AG09309 (cell line): ENCODE results near the gene GFOD1.

ENCODE experiments used
- DNase-seq: peaks from one replicate; pipeline ENCODE4 v3.0.0-alpha.2; 2010; ENCODE audit warnings: low read depth
- H3K4me3 ChIP-seq: 2 replicates; pipeline ENCODE4 v1.5.1; 2011; ENCODE audit warnings: mild to moderate bottlenecking, low read depth, low read length, moderate library complexity; ENCODE audit not compliant: control insufficient read depth
- TF ChIP-seq, protein P1 (sequence below): IDR thresholded peaks from 2 replicates; pipeline ENCODE4 v1.5.1; 2011; ENCODE audit warnings: mild to moderate bottlenecking, low read depth, low read length, inconsistent platforms; ENCODE audit not compliant: insufficient read depth, control insufficient read depth; ENCODE audit errors: missing control alignments

The GFOD1 gene

DNA sequence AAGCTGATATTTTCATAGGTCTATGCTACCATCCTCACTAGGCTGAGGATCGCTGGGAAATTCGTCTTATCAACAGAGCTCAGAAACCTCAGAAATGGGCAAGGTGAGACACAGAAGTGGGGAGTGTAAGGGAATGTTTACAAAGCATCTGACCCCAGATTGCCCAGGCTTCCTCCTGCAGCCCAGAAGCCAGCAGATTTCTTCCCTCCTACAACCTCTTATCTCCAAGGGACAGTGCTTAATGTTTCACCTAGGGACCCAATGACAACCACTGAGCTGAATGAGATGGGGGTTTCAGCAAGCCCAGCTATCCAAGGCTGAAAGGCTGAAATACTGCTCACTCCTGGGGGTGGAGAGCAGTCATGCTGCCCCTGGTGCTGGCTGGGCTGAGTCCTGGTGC lies 106.6 kb downstream of the GFOD1 start:
- no peak for DNase-seq
- TF ChIP-seq, protein P1, sequence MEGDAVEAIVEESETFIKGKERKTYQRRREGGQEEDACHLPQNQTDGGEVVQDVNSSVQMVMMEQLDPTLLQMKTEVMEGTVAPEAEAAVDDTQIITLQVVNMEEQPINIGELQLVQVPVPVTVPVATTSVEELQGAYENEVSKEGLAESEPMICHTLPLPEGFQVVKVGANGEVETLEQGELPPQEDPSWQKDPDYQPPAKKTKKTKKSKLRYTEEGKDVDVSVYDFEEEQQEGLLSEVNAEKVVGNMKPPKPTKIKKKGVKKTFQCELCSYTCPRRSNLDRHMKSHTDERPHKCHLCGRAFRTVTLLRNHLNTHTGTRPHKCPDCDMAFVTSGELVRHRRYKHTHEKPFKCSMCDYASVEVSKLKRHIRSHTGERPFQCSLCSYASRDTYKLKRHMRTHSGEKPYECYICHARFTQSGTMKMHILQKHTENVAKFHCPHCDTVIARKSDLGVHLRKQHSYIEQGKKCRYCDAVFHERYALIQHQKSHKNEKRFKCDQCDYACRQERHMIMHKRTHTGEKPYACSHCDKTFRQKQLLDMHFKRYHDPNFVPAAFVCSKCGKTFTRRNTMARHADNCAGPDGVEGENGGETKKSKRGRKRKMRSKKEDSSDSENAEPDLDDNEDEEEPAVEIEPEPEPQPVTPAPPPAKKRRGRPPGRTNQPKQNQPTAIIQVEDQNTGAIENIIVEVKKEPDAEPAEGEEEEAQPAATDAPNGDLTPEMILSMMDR, result no peak
- no peak overlapping the region for H3K4me3 ChIP-seq

DNA sequence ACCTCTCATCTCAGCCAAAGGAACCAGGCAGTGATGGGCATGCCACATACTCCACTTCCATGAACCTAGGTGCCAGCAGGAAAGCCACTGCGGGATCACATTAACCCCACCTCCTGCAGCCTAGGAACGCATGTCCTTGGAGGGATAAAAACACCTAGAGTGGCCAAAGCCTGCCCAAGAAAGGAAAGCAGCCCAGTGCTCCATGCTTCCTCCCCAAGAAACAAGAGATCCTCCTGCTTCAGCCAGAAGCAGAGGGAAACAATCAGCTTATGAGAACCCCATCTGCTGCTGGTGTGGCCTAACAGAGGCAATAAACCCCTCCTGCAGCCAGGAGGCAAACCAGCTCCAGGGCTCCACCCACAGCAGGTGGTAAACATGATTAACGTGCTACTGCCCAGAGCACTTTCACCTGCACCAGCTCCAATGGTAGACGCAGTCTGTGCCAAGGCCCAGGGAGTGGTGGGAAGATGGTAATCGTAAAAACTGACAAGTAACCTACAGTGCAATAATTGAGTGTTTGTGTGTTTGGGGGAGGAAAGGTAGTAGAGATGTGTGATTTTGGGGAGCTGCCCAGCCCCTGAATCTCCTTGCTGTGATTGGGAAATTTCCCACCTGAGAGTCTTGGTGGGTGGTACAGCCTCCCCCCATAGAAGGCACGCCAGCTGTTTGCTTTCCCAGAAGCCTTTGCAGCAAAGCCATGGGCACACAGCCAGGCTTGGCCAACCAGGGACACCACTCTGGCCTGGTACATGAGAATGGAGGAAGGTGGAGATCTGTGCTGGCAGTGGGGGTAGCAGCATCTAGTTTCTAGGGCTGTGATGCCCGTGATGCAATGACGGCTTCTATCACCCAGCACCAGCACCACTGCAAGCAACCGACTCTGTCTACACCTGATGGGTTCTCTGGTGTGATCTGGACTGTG lies 108.5 kb downstream of the GFOD1 start:
- H3K4me3 ChIP-seq, result no peak overlapping the region
- TF ChIP-seq, protein P1, result no peak
- no peak for DNase-seq

DNA sequence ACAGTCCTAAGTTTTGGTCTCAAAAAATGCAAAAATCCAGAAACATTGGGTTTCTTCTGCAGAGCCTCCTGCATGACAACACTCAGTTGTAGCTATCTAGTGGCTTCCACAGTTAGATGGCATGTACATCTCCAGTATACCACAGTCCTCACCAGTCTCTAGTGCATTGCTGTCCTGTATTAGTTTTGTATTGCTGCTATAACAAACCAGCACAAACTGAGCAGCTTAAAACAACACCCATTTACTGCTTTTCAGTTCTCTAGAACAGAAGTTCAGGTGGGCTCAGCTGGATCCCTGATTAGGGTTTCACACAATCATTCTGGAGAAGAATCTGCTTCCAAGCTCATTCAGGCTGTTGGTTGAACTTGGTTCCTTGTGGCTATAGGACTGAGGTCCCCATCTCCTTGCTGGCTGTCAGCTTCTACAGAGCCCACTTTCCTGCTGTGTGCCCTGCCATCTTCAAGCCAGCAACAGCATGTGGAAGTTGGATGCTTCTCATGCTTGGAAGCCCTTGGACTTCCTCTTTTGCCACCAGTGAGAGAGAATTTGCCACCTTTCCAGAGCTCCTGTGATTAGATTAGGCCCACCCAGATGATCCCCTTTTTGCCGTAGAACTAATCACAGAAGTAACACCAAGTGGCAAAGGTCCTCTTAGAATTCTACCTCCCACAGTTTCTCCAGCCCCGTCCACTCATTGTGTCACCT lies 110.2 kb downstream of the GFOD1 start:
- DNase-seq, result no peak
- TF ChIP-seq, protein P1, result no peak
- no peak overlapping the region for H3K4me3 ChIP-seq

DNA sequence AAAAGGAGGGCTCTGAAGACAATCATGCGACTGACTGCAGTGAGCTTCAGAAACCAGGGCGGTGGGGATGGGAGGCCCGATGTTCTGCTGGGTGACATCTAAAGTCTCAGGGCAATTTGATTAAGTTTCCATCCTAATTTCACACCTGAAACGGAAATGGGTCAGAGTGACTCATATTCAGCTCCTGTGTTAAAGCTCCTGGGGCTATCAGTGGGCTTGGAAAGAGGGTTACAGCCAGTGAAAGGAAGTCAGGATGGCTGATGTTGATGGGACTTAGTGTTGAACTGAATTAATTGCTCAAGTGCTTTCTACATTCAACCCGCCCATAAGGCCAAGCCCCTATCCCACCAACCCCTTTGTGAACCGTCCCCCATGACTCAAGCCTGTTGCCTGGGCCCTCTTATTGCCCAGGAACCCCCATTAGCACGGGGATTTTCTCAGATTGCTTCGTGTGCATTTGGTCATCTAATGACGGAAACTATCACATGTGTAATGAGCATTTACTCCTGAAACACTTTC lies 112.0 kb downstream of the GFOD1 start:
- TF ChIP-seq, protein P1, result no peak
- DNase-seq, result no peak

DNA sequence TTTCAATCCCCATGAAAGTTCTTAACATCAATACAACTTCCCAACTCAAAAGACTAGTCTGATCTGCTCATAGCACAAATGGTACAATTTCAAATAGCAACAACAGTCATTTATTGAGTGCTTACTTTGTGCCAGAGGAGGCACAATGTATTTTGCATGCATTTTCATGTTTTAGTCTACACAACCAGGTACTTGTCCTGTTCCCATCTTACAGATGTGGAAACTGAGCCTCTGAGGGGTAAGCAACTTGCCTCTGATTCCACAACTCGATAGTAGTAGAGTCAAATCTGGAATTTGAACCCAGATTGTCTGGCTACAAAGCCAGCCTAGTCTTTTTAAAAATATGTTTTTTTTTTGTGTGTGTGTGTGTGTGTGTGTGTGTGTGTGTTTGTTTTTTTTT lies 113.5 kb downstream of the GFOD1 start:
- TF ChIP-seq, protein P1, result no peak
- H3K4me3 ChIP-seq, result no peak overlapping the region
- no peak for DNase-seq

More for the DNA sequence above, 112.0 kb downstream of the GFOD1 start:
- no peak overlapping the region for H3K4me3 ChIP-seq

DNA sequence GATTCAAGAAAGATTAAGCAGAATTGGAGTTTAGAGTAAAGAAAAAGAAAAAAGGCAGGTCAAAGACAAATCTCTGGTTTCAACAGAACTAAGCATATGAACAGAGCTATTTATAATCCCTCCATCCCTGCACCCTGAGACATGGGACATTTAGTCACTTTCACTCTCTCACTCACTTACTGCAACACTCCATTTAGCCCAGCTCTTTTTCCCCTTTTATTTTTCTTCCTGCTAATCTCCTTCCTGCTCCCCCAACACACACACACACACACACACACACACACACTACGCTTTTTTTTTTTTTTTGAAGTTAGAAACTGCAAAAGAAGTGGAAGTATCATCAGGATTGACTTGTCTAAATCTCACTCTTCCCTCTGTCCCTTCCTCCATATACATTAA lies 113.9 kb downstream of the GFOD1 start:
- DNase-seq, result no peak
- no peak overlapping the region for H3K4me3 ChIP-seq
- TF ChIP-seq, protein P1, result no peak
